T-helper 17 cell (primary cell): ENCODE measurements around the gene NR2C1. TPM values are rescaled to one million over a fixed set of nuclear protein-coding genes. Genes with fewer than 3 reads are reported as not detected.

Experiments
- ATAC-seq: fragments of 150-1000 bp; cut with Tn5 transposase; 2 replicates; pipeline ENCODE4 v1.10.0; 2021; ENCODE audit warnings: mild to moderate bottlenecking, moderate library complexity
- DNase-seq, 3 donors: peaks; one replicate each; pipeline versions ENCODE4 v3.0.0 to v3.0.0-alpha.2; 2020 to 2021
- H3K9me3 ChIP-seq: one replicate; pipeline ENCODE4 v1.7.0; 2013; ENCODE audit warnings: low read length, mild to moderate bottlenecking; ENCODE audit not compliant: control insufficient read depth, poor library complexity, severe bottlenecking
- H3K27ac Mint-ChIP-seq: one replicate; pipeline ENCODE4 v1.8.0; 2022; ENCODE audit warnings: mild to moderate bottlenecking, moderate library complexity, mixed read lengths
- H3K27me3 Mint-ChIP-seq: one replicate; pipeline ENCODE4 v1.8.0; 2022; ENCODE audit warnings: mixed read lengths
- H3K36me3 Mint-ChIP-seq: one replicate; pipeline ENCODE4 v1.8.0; 2022; ENCODE audit warnings: low read depth, mixed read lengths
- H3K4me1 Mint-ChIP-seq: one replicate; pipeline ENCODE4 v1.8.0; 2022; ENCODE audit warnings: mild to moderate bottlenecking, mixed read lengths
- H3K4me3 Mint-ChIP-seq: one replicate; pipeline ENCODE4 v1.8.0; 2022; ENCODE audit warnings: mild to moderate bottlenecking, moderate library complexity, mixed read lengths
- total RNA-seq, 4 donors: library from RNA in 2 of 4; stranded (reverse) in 2 of 4; gene quantifications; one replicate each; pipeline ENCODE4 v1.2.3 and lab custom pipeline; 2022 to 2026

Gene NR2C1
- total RNA-seq, 2 donors from 2014 or later: 49.9 to 55.6 TPM

- H3K27ac Mint-ChIP-seq: peak overlapping the region; percentile 88
- H3K27me3 Mint-ChIP-seq: no peaks in the 10 kb centered on the region
- no peaks in the 10 kb centered on the region for H3K36me3 Mint-ChIP-seq
- no peaks in the 10 kb centered on the region for H3K9me3 ChIP-seq
- ATAC-seq (no peak), DNase-seq (no peak)
- peaks cover 13% of the 10 kb centered on the region for H3K4me1 Mint-ChIP-seq
- H3K4me3 Mint-ChIP-seq: peak overlapping the region; percentile 91
Observed at GRCh38 chr12:95073698-95074520, 491 bp upstream of the NR2C1 start.

GRCh38 chr12:95070378-95070777 is 3.0 kb downstream of the NR2C1 start:
- peak overlapping the region; percentile 3 for H3K4me3 Mint-ChIP-seq
- H3K36me3 Mint-ChIP-seq: peaks cover 3% of the 10 kb centered on the region
- no peaks in the 10 kb centered on the region for H3K27me3 Mint-ChIP-seq
- DNase-seq (no peak), ATAC-seq (no peak)
- H3K4me1 Mint-ChIP-seq: peaks cover 18% of the 10 kb centered on the region
- H3K9me3 ChIP-seq: no peaks in the 10 kb centered on the region
- H3K27ac Mint-ChIP-seq: no peak overlapping the region

- H3K9me3 ChIP-seq: no peaks in the 10 kb centered on the region
- Mint-ChIP-seq H3K27ac (no peak overlapping the region), H3K4me3 (no peak overlapping the region), H3K36me3 (peaks cover 8% of the 10 kb centered on the region), H3K4me1 (peaks cover 16% of the 10 kb centered on the region), H3K27me3 (no peaks in the 10 kb centered on the region)
- ATAC-seq: no peak
- no peak for DNase-seq
Observed at GRCh38 chr12:95066091-95066855, 7.1 kb downstream of the NR2C1 start.

GRCh38 chr12:95060951-95061350 is 12.5 kb downstream of the NR2C1 start:
- peaks cover 5% of the 10 kb centered on the region for H3K36me3 Mint-ChIP-seq
- ATAC-seq (no peak), DNase-seq (no peak)
- H3K9me3 ChIP-seq: no peaks in the 10 kb centered on the region
- peaks cover 7% of the 10 kb centered on the region for H3K4me1 Mint-ChIP-seq
- no peak overlapping the region for H3K27ac Mint-ChIP-seq
- no peak overlapping the region for H3K4me3 Mint-ChIP-seq
- no peaks in the 10 kb centered on the region for H3K27me3 Mint-ChIP-seq

- H3K4me1 Mint-ChIP-seq: peaks cover 7% of the 10 kb centered on the region
- H3K4me3 Mint-ChIP-seq: no peak overlapping the region
- no peak overlapping the region for H3K27ac Mint-ChIP-seq
- DNase-seq (no peak), ATAC-seq (no peak)
- H3K9me3 ChIP-seq: no peaks in the 10 kb centered on the region
- H3K27me3 Mint-ChIP-seq: no peaks in the 10 kb centered on the region
- H3K36me3 Mint-ChIP-seq: peaks cover 5% of the 10 kb centered on the region
Observed at GRCh38 chr12:95059984-95060383, 13.4 kb downstream of the NR2C1 start.

- ATAC-seq (no peak), DNase-seq (no peak)
- H3K27ac Mint-ChIP-seq: no peak overlapping the region
- no peaks in the 10 kb centered on the region for H3K27me3 Mint-ChIP-seq
- peaks cover 3% of the 10 kb centered on the region for H3K4me1 Mint-ChIP-seq
- no peaks in the 10 kb centered on the region for H3K9me3 ChIP-seq
- no peaks in the 10 kb centered on the region for H3K36me3 Mint-ChIP-seq
- H3K4me3 Mint-ChIP-seq: no peak overlapping the region
Observed at GRCh38 chr12:95057424-95057823, 16.0 kb downstream of the NR2C1 start.

- no peaks in the 10 kb centered on the region for H3K27me3 Mint-ChIP-seq
- H3K36me3 Mint-ChIP-seq: no peaks in the 10 kb centered on the region
- H3K9me3 ChIP-seq: no peaks in the 10 kb centered on the region
- ATAC-seq (no peak), DNase-seq (no peak)
- no peaks in the 10 kb centered on the region for H3K4me1 Mint-ChIP-seq
- no peak overlapping the region for H3K27ac Mint-ChIP-seq
- H3K4me3 Mint-ChIP-seq: no peak overlapping the region
Observed at GRCh38 chr12:95055057-95055456, 18.4 kb downstream of the NR2C1 start.

GRCh38 chr12:95054206-95054605 is 19.2 kb downstream of the NR2C1 start:
- Mint-ChIP-seq H3K27me3 (no peaks in the 10 kb centered on the region), H3K36me3 (no peaks in the 10 kb centered on the region), H3K4me3 (no peak overlapping the region), H3K4me1 (no peaks in the 10 kb centered on the region), H3K27ac (peak overlapping the region; percentile 39)
- no peaks in the 10 kb centered on the region for H3K9me3 ChIP-seq
- no peak for DNase-seq
- no peak for ATAC-seq

- Mint-ChIP-seq H3K4me3 (no peak overlapping the region), H3K36me3 (peaks cover 3% of the 10 kb centered on the region), H3K27me3 (no peaks in the 10 kb centered on the region), H3K4me1 (no peaks in the 10 kb centered on the region), H3K27ac (no peak overlapping the region)
- DNase-seq (no peak), ATAC-seq (no peak)
- H3K9me3 ChIP-seq: no peaks in the 10 kb centered on the region
Observed at GRCh38 chr12:95051241-95051640, 22.2 kb downstream of the NR2C1 start.

GRCh38 chr12:95037906-95038305 is 35.5 kb downstream of the NR2C1 start:
- H3K27ac Mint-ChIP-seq: no peak overlapping the region
- DNase-seq (no peak), ATAC-seq (no peak)
- no peak overlapping the region for H3K4me3 Mint-ChIP-seq
- no peaks in the 10 kb centered on the region for H3K27me3 Mint-ChIP-seq
- H3K9me3 ChIP-seq: no peaks in the 10 kb centered on the region
- peaks cover 12% of the 10 kb centered on the region for H3K4me1 Mint-ChIP-seq
- peaks cover 2% of the 10 kb centered on the region for H3K36me3 Mint-ChIP-seq

- Mint-ChIP-seq H3K4me1 (peaks cover 10% of the 10 kb centered on the region), H3K36me3 (peaks cover 2% of the 10 kb centered on the region), H3K27me3 (no peaks in the 10 kb centered on the region), H3K27ac (no peak overlapping the region), H3K4me3 (no peak overlapping the region)
- no peak for DNase-seq
- H3K9me3 ChIP-seq: no peaks in the 10 kb centered on the region
- ATAC-seq: no peak
Observed at GRCh38 chr12:95034750-95035149, 38.7 kb downstream of the NR2C1 start.

GRCh38 chr12:95022477-95022876 is 50.9 kb downstream of the NR2C1 start:
- no peak for DNase-seq

GRCh38 chr12:95017482-95017881 is 55.9 kb downstream of the NR2C1 start:
- DNase-seq (no peak), ATAC-seq (no peak)
- Mint-ChIP-seq H3K36me3 (peaks cover 5% of the 10 kb centered on the region), H3K27ac (no peak overlapping the region), H3K4me1 (peaks cover under 1% of the 10 kb centered on the region), H3K4me3 (no peak overlapping the region), H3K27me3 (no peaks in the 10 kb centered on the region)
- no peaks in the 10 kb centered on the region for H3K9me3 ChIP-seq

More at GRCh38 chr12:95022477-95022876, 50.9 kb downstream of the NR2C1 start:
- Mint-ChIP-seq H3K27ac (no peak overlapping the region), H3K4me3 (no peak overlapping the region), H3K36me3 (peaks cover 2% of the 10 kb centered on the region), H3K4me1 (no peaks in the 10 kb centered on the region), H3K27me3 (no peaks in the 10 kb centered on the region)
- H3K9me3 ChIP-seq: no peaks in the 10 kb centered on the region
- ATAC-seq: no peak
